ENCODE data around the gene PLN. TPM values are rescaled to one million over a fixed set of nuclear protein-coding genes. Genes with fewer than 3 reads are reported as not detected.

PLN gene
- total RNA-seq, 4 donors from 2014 or later = 6.1 to 14.2 (median 8.5) TPM

- TF ChIP-seq CTCF (IDR thresholded peaks at IDR 0.05; ENCODE audit: low read depth) = no peak
Measured at GRCh38 chr6:118537574-118537973, 10.5 kb upstream of the PLN start.

GRCh38 chr6:118542184-118542952, 5.7 kb upstream of the PLN start:
- no peak for TF ChIP-seq CTCF (IDR thresholded peaks at IDR 0.05; ENCODE audit: low read depth)

- no peak for TF ChIP-seq CTCF (IDR thresholded peaks at IDR 0.05; ENCODE audit: low read depth)
Measured at GRCh38 chr6:118544105-118544504, 4.0 kb upstream of the PLN start.

- no peak for TF ChIP-seq CTCF (IDR thresholded peaks at IDR 0.05; ENCODE audit: low read depth)
Measured at GRCh38 chr6:118546164-118546879, 1.8 kb upstream of the PLN start.

- no peak for TF ChIP-seq CTCF (IDR thresholded peaks at IDR 0.05; ENCODE audit: low read depth)
Measured at GRCh38 chr6:118546880-118547218, 1.2 kb upstream of the PLN start.

- no peak for TF ChIP-seq CTCF (IDR thresholded peaks at IDR 0.05; ENCODE audit: low read depth)
Measured at GRCh38 chr6:118548613-118549012, 517 bp downstream of the PLN start.
